Measurements from ENCODE around the gene SMIM35. TPM values are rescaled to one million over a fixed set of nuclear protein-coding genes. Genes with fewer than 3 reads are reported as not detected.

SMIM35 gene
- total and polyA plus RNA-seq, 2 of the 13 experiments (the other 11 are each of a cell fraction or from before 2014, with no cell fraction given), result not detected

- TF ChIP-seq, protein P1, sequence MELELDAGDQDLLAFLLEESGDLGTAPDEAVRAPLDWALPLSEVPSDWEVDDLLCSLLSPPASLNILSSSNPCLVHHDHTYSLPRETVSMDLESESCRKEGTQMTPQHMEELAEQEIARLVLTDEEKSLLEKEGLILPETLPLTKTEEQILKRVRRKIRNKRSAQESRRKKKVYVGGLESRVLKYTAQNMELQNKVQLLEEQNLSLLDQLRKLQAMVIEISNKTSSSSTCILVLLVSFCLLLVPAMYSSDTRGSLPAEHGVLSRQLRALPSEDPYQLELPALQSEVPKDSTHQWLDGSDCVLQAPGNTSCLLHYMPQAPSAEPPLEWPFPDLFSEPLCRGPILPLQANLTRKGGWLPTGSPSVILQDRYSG (CRISPR knock-in tag; IDR thresholded peaks at IDR 0.05), result no peak
These were observed 37.0 kb downstream of the SMIM35 start (continued) for GRCh38 chr11:118049771-118050170.

DNA sequence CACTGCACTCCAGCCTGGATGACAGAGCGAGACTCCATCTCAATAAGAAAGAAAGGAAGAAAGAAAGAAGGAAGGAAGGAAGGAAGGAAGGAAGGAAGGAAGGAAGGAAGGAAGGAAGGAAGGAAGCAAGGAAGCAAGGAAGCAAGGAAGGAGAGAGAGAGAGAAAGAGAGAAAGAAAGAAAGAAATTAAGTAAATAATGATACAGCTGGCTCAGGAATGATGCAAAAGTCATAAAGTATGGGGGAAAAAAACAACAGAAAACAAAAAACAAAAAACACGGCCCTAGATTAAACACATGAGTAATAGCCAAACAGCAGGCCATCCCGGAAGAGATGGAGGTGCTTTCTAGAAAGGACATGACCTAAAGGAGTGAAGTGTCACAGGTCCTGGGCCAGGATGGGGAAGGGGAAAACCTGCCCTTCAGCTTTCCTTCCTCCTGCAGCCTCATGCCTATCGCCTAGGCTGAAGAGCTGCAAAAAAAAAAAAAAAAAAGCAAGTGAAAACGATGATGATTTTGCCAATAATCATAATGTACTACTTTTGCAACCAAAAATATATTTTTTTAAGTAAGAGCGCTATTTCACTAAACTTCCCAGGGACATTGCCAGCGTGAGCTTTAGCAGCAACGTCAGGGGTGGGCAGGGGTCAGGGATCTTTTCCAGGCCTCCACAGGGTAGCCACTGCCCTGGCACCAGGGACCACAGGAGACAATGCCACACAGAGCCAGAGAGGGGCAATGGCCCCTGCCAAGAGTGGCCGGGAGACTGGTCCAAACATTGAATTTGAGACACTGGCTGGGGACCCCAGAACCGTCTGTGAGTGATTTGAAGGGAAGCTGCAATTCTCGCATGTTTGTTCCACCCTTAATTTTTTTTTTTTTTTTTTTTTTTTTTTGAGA is 38.0 kb downstream of the SMIM35 start:
- ChIA-PET CTCF (ENCODE audit: low intra/inter-chr PET ratio, low total read pairs) (no interaction called here), POLR2A (no interaction called here)
- peaks cover 0 to 16% of the 10 kb centered on the region in 2 experiments; a peak in 1 of 5 replicates for H3K27me3 ChIP-seq (ENCODE audit: control insufficient read depth in 1 of 2, insufficient read depth in 2 of 2, low read length in 2 of 2)
- no peak overlapping the region for H3K27ac ChIP-seq (ENCODE audit: extremely low read length, insufficient read depth, low read length)
- no peak for ATAC-seq
- BruUV-seq (replicated peaks), result no TSS peak
- no peaks in the 10 kb centered on the region for H4K20me1 ChIP-seq (ENCODE audit: insufficient read depth, low read length)
- in situ Hi-C loops (cut with HindIII; ENCODE audit: extremely low pct_ligation_motif_present, low pct_unique_long_range_greater_than_20kb), result no loop called here
- no peaks in the 10 kb centered on the region for H3K9me3 ChIP-seq (ENCODE audit: low read length)
- no peak overlapping the region for H3K4me3 ChIP-seq (replicated peaks in 1 of 3; ENCODE audit: insufficient read depth in 1 of 3, low read depth in 2 of 3, low read length in 3 of 3)
- 23% methylated on average over 11 of the region's 11 CpGs for WGBS (ENCODE audit: low lambda C conversion rate)
- DNase-seq (ENCODE audit: low spot score), result no peak
- no peaks in the 10 kb centered on the region for H3K36me3 ChIP-seq (replicated peaks in 1 of 2; ENCODE audit: control insufficient read depth in 1 of 2, insufficient read depth in 2 of 2, low read length in 2 of 2)
- no peak for FAIRE-seq
- H3K9ac ChIP-seq (ENCODE audit: insufficient read depth, low read depth, low read length), result no peak overlapping the region
- H3K4me1 ChIP-seq (ENCODE audit: insufficient read depth, low read length), result no peaks in the 10 kb centered on the region
- no peak overlapping the region for H2AFZ ChIP-seq (ENCODE audit: low read length)
- no peak overlapping the region for H3K4me2 ChIP-seq (ENCODE audit: low read depth, low read length)
- H3K79me2 ChIP-seq (ENCODE audit: insufficient read depth, low read length), result no peaks in the 10 kb centered on the region
- intact Hi-C loops (cut with micrococcal nuclease; ENCODE audit: unreplicated experiment), result no loop called here
- TF ChIP-seq, protein P2, sequence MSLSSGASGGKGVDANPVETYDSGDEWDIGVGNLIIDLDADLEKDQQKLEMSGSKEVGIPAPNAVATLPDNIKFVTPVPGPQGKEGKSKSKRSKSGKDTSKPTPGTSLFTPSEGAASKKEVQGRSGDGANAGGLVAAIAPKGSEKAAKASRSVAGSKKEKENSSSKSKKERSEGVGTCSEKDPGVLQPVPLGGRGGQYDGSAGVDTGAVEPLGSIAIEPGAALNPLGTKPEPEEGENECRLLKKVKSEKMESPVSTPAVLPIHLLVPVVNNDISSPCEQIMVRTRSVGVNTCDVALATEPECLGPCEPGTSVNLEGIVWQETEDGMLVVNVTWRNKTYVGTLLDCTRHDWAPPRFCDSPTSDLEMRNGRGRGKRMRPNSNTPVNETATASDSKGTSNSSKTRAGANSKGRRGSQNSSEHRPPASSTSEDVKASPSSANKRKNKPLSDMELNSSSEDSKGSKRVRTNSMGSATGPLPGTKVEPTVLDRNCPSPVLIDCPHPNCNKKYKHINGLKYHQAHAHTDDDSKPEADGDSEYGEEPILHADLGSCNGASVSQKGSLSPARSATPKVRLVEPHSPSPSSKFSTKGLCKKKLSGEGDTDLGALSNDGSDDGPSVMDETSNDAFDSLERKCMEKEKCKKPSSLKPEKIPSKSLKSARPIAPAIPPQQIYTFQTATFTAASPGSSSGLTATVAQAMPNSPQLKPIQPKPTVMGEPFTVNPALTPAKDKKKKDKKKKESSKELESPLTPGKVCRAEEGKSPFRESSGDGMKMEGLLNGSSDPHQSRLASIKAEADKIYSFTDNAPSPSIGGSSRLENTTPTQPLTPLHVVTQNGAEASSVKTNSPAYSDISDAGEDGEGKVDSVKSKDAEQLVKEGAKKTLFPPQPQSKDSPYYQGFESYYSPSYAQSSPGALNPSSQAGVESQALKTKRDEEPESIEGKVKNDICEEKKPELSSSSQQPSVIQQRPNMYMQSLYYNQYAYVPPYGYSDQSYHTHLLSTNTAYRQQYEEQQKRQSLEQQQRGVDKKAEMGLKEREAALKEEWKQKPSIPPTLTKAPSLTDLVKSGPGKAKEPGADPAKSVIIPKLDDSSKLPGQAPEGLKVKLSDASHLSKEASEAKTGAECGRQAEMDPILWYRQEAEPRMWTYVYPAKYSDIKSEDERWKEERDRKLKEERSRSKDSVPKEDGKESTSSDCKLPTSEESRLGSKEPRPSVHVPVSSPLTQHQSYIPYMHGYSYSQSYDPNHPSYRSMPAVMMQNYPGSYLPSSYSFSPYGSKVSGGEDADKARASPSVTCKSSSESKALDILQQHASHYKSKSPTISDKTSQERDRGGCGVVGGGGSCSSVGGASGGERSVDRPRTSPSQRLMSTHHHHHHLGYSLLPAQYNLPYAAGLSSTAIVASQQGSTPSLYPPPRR (CRISPR knock-in tag; IDR thresholded peaks at IDR 0.05; ENCODE audit: borderline replicate concordance), result no peak
- no peak for TF ChIP-seq PAWR (CRISPR knock-in tag; IDR thresholded peaks at IDR 0.05; ENCODE audit: borderline replicate concordance)
- no peak for TF ChIP-seq STAG1 (CRISPR knock-in tag; IDR thresholded peaks at IDR 0.05)
- TF ChIP-seq, protein P3, sequence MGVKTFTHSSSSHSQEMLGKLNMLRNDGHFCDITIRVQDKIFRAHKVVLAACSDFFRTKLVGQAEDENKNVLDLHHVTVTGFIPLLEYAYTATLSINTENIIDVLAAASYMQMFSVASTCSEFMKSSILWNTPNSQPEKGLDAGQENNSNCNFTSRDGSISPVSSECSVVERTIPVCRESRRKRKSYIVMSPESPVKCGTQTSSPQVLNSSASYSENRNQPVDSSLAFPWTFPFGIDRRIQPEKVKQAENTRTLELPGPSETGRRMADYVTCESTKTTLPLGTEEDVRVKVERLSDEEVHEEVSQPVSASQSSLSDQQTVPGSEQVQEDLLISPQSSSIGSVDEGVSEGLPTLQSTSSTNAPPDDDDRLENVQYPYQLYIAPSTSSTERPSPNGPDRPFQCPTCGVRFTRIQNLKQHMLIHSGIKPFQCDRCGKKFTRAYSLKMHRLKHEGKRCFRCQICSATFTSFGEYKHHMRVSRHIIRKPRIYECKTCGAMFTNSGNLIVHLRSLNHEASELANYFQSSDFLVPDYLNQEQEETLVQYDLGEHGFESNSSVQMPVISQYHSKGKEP (CRISPR knock-in tag; IDR thresholded peaks at IDR 0.05), result no peak
- TF ChIP-seq SMAD9 (CRISPR knock-in tag; IDR thresholded peaks at IDR 0.05), result no peak
- TF ChIP-seq CHCHD3 (CRISPR knock-in tag; IDR thresholded peaks at IDR 0.05), result no peak
- no peak for TF ChIP-seq ZNF510 (CRISPR knock-in tag; IDR thresholded peaks at IDR 0.05; ENCODE audit: low read depth)
- no peak for TF ChIP-seq PTBP1 (IDR thresholded peaks at IDR 0.05; ENCODE audit: low read depth, low read length, poor library complexity, severe bottlenecking)
- TF ChIP-seq RCOR2 (CRISPR knock-in tag; IDR thresholded peaks at IDR 0.05), result no peak
- no peak for TF ChIP-seq ZNF839 (CRISPR knock-in tag; IDR thresholded peaks at IDR 0.05; ENCODE audit: borderline replicate concordance)
- TF ChIP-seq, protein P4, sequence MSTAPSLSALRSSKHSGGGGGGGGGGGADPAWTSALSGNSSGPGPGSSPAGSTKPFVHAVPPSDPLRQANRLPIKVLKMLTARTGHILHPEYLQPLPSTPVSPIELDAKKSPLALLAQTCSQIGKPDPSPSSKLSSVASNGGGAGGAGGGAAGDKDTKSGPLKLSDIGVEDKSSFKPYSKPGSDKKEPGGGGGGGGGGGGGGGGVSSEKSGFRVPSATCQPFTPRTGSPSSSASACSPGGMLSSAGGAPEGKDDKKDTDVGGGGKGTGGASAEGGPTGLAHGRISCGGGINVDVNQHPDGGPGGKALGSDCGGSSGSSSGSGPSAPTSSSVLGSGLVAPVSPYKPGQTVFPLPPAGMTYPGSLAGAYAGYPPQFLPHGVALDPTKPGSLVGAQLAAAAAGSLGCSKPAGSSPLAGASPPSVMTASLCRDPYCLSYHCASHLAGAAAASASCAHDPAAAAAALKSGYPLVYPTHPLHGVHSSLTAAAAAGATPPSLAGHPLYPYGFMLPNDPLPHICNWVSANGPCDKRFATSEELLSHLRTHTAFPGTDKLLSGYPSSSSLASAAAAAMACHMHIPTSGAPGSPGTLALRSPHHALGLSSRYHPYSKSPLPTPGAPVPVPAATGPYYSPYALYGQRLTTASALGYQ (CRISPR knock-in tag; IDR thresholded peaks at IDR 0.05), result no peak
